ENCODE data around the gene SYCP3. TPM values are rescaled to one million over a fixed set of nuclear protein-coding genes. Genes with fewer than 3 reads are reported as not detected.

SYCP3 gene
- total and polyA plus RNA-seq, 2 experiments from 2014 or later, result 0.39 TPM; not detected in 1

DNA sequence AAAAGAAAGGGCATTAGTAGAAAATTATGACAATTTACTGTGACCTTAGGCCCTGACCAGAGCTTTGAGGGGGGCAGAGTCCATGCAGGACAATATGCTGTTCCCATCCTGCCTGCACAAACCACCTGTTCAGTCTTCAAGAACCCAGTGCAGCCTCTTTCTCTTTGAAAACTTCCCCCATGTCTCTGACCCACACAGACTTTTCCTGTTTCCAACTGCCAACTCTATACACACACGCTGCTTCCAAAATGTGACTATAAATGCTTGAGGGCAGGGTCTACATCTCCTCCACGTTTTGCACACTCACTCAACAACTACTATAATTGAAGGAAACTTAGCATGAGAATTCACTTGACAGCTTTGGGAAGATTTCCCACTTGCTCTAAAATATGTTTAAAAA is 36.6 kb upstream of the SYCP3 start:
- H4K20me1 ChIP-seq (ENCODE audit: insufficient read depth), result no peaks in the 10 kb centered on the region
- no peaks in the 10 kb centered on the region for H3K9me2 ChIP-seq (ENCODE audit: insufficient read depth)
- TF ChIP-seq EZH2phosphoT487 (IDR thresholded peaks at IDR 0.05; ENCODE audit: insufficient read depth, low read depth) (no peak), EZH2 (IDR thresholded peaks at IDR 0.05; ENCODE audit: insufficient read depth, poor library complexity, severe bottlenecking) (no peak)
- H3K4me2 ChIP-seq (ENCODE audit: unreplicated experiment), result no peak overlapping the region
- 64 to 75% methylated on average over 2 of the region's 2 CpGs for WGBS, 2 experiments (ENCODE audit: low coverage in 1 of 2, low lambda C conversion rate in 2 of 2, missing lambda C conversion rate in 2 of 2)
- H3K36me3 ChIP-seq (ENCODE audit: low read depth), result no peaks in the 10 kb centered on the region; the same call in 1 of the 2 replicates
- H3K27ac ChIP-seq, result no peak overlapping the region
- H3K27me3 ChIP-seq (replicated peaks; ENCODE audit: insufficient read depth), result no peaks in the 10 kb centered on the region
- DNase-seq, result no peak
- H3F3A ChIP-seq (ENCODE audit: insufficient read depth), result no peaks in the 10 kb centered on the region
- no peak overlapping the region for H2AFZ ChIP-seq
- no peaks in the 10 kb centered on the region for H3K9me3 ChIP-seq (ENCODE audit: low read depth)
- no peak overlapping the region for H3K4me3 ChIP-seq
- H3K9ac ChIP-seq, result no peak overlapping the region
- H3K4me1 ChIP-seq (ENCODE audit: insufficient read depth), result no peaks in the 10 kb centered on the region
- no peaks in the 10 kb centered on the region for H3K79me2 ChIP-seq (ENCODE audit: insufficient read depth)
- in situ Hi-C loops (cut with MboI), result loop anchor here (5.0 kb wide), 1 partner anchor 56 kb away; the partner anchor contains the start of gene GNPTAB

GRCh38 chr12:101773650-101774162 is 34.4 kb upstream of the SYCP3 start:
- peak; percentile 72 for DNase-seq
- Histone ChIP-seq H3K27ac (no peak overlapping the region), H3K4me1 (ENCODE audit: insufficient read depth) (no peaks in the 10 kb centered on the region), H3K9me2 (ENCODE audit: insufficient read depth) (no peaks in the 10 kb centered on the region), H3K79me2 (ENCODE audit: insufficient read depth) (no peaks in the 10 kb centered on the region), H3K27me3 (replicated peaks; ENCODE audit: insufficient read depth) (no peaks in the 10 kb centered on the region), H2AFZ (no peak overlapping the region), H3K9ac (no peak overlapping the region), H3K4me3 (no peak overlapping the region), H4K20me1 (ENCODE audit: insufficient read depth) (no peaks in the 10 kb centered on the region), H3F3A (ENCODE audit: insufficient read depth) (no peaks in the 10 kb centered on the region), H3K4me2 (ENCODE audit: unreplicated experiment) (no peak overlapping the region), H3K9me3 (ENCODE audit: low read depth) (no peaks in the 10 kb centered on the region), H3K36me3 (ENCODE audit: low read depth) (no peaks in the 10 kb centered on the region; the same call in 1 of the 2 replicates)
- in situ Hi-C loops (cut with MboI), result no loop called here
- TF ChIP-seq EZH2phosphoT487 (IDR thresholded peaks at IDR 0.05; ENCODE audit: insufficient read depth, low read depth), result no peak
- no peak for TF ChIP-seq EZH2 (IDR thresholded peaks at IDR 0.05; ENCODE audit: insufficient read depth, poor library complexity, severe bottlenecking)
- 41% methylated on average over 2 of the region's 2 CpGs for WGBS, 2 experiments (ENCODE audit: low coverage in 1 of 2, low lambda C conversion rate in 2 of 2, missing lambda C conversion rate in 2 of 2)

GRCh38 chr12:101772012-101772775 is 32.9 kb upstream of the SYCP3 start:
- H3K79me2 ChIP-seq (ENCODE audit: insufficient read depth), result no peaks in the 10 kb centered on the region
- no peak overlapping the region for H3K27ac ChIP-seq
- TF ChIP-seq EZH2phosphoT487 (IDR thresholded peaks at IDR 0.05; ENCODE audit: insufficient read depth, low read depth) (no peak), EZH2 (IDR thresholded peaks at IDR 0.05; ENCODE audit: insufficient read depth, poor library complexity, severe bottlenecking) (no peak)
- H3K9ac ChIP-seq, result no peak overlapping the region
- no peaks in the 10 kb centered on the region for H3F3A ChIP-seq (ENCODE audit: insufficient read depth)
- no peaks in the 10 kb centered on the region for H3K4me1 ChIP-seq (ENCODE audit: insufficient read depth)
- WGBS, 2 experiments (ENCODE audit: low coverage in 1 of 2, low lambda C conversion rate in 2 of 2, missing lambda C conversion rate in 2 of 2), result 86 to 87% methylated on average over 5 of the region's 5 CpGs
- no peaks in the 10 kb centered on the region for H3K9me3 ChIP-seq (ENCODE audit: low read depth)
- no peaks in the 10 kb centered on the region for H3K27me3 ChIP-seq (replicated peaks; ENCODE audit: insufficient read depth)
- H3K4me3 ChIP-seq, result no peak overlapping the region
- in situ Hi-C loops (cut with MboI), result no loop called here
- H3K9me2 ChIP-seq (ENCODE audit: insufficient read depth), result no peaks in the 10 kb centered on the region
- H4K20me1 ChIP-seq (ENCODE audit: insufficient read depth), result no peaks in the 10 kb centered on the region
- peaks cover 5% of the 10 kb centered on the region; the same call in 1 of the 2 replicates for H3K36me3 ChIP-seq (ENCODE audit: low read depth)
- DNase-seq, result no peak
- no peak overlapping the region for H3K4me2 ChIP-seq (ENCODE audit: unreplicated experiment)
- no peak overlapping the region for H2AFZ ChIP-seq

- H3K9me2 ChIP-seq (ENCODE audit: insufficient read depth), result no peaks in the 10 kb centered on the region
- in situ Hi-C loops (cut with MboI), result no loop called here
- no peak overlapping the region for H3K9ac ChIP-seq
- no peaks in the 10 kb centered on the region for H3K4me1 ChIP-seq (ENCODE audit: insufficient read depth)
- H3K27me3 ChIP-seq (replicated peaks; ENCODE audit: insufficient read depth), result no peaks in the 10 kb centered on the region
- no peak overlapping the region for H3K4me2 ChIP-seq (ENCODE audit: unreplicated experiment)
- no peaks in the 10 kb centered on the region for H4K20me1 ChIP-seq (ENCODE audit: insufficient read depth)
- 98% methylated on average over 5 of the region's 5 CpGs for WGBS, 2 experiments (ENCODE audit: low coverage in 1 of 2, low lambda C conversion rate in 2 of 2, missing lambda C conversion rate in 2 of 2)
- H3K4me3 ChIP-seq, result no peak overlapping the region
- no peaks in the 10 kb centered on the region for H3F3A ChIP-seq (ENCODE audit: insufficient read depth)
- TF ChIP-seq EZH2phosphoT487 (IDR thresholded peaks at IDR 0.05; ENCODE audit: insufficient read depth, low read depth), result no peak
- TF ChIP-seq EZH2 (IDR thresholded peaks at IDR 0.05; ENCODE audit: insufficient read depth, poor library complexity, severe bottlenecking), result no peak
- H3K79me2 ChIP-seq (ENCODE audit: insufficient read depth), result no peaks in the 10 kb centered on the region
- no peak overlapping the region for H2AFZ ChIP-seq
- no peak for DNase-seq
- no peak overlapping the region for H3K27ac ChIP-seq
- H3K9me3 ChIP-seq (ENCODE audit: low read depth), result no peaks in the 10 kb centered on the region
- peaks cover 12% of the 10 kb centered on the region; the same call in 1 of the 2 replicates for H3K36me3 ChIP-seq (ENCODE audit: low read depth)
Measured at GRCh38 chr12:101769865-101770264, 30.6 kb upstream of the SYCP3 start.

Measured in GM23248 (cell line).